Mesenchymal stem cell (in vitro differentiated cells and primary cell): ENCODE measurements around the gene TBX10. TPM values are rescaled to one million over a fixed set of nuclear protein-coding genes. Genes with fewer than 3 reads are reported as not detected.
A peak's percentile ranks its signal among the peaks of the same experiment; 100 is the strongest.
"Not testable (repeated sequence)": the region's sequence is repeated elsewhere in the genome, so short reads cannot be mapped to it uniquely, and the experiment has no call there.

Experiments used
- DNase-seq: peaks from one replicate; pipeline ENCODE4 v3.0.0-alpha.2; 2013
- H2AFZ ChIP-seq: one replicate; pipeline ENCODE4 v1.6.1; 2013; ENCODE audit warnings: low read depth, mild to moderate bottlenecking, control low read depth, inconsistent platforms, low read length, moderate library complexity
- H2AK5ac ChIP-seq: 2 replicates; pipeline ENCODE4 v1.6.1; 2013; ENCODE audit warnings: low read length, moderate library complexity, mild to moderate bottlenecking, inconsistent platforms; ENCODE audit not compliant: severe bottlenecking
- H2BK120ac ChIP-seq: one replicate; pipeline ENCODE4 v1.6.1; 2013; ENCODE audit warnings: low read depth, mild to moderate bottlenecking, inconsistent platforms, low read length, moderate library complexity
- H2BK12ac ChIP-seq, 2 experiments: one replicate each; pipeline ENCODE4 v1.6.1; 2013; ENCODE audit warnings: inconsistent platforms in 2 of 2, low read length in 2 of 2, mild to moderate bottlenecking in 2 of 2, moderate library complexity in 2 of 2, control low read depth in 1 of 2
- H2BK15ac ChIP-seq: one replicate; pipeline ENCODE4 v1.6.1; 2013; ENCODE audit warnings: mild to moderate bottlenecking, low read depth, inconsistent platforms; ENCODE audit not compliant: poor library complexity, severe bottlenecking
- H2BK5ac ChIP-seq: 2 replicates; pipeline ENCODE4 v1.6.1; 2013; ENCODE audit warnings: low read depth, mild to moderate bottlenecking, low read length, control low read depth, inconsistent platforms; ENCODE audit not compliant: poor library complexity, severe bottlenecking
- H3K14ac ChIP-seq, 2 experiments: one replicate each; pipeline ENCODE4 v1.6.1; 2013; ENCODE audit warnings: inconsistent platforms in 2 of 2, low read length in 2 of 2, control low read depth in 1 of 2, mild to moderate bottlenecking in 1 of 2, moderate library complexity in 1 of 2
- H3K18ac ChIP-seq, 2 experiments: one replicate each; pipeline ENCODE4 v1.6.1; 2013; ENCODE audit warnings: inconsistent platforms in 2 of 2, low read length in 2 of 2, control low read depth in 1 of 2, low read depth in 1 of 2, mild to moderate bottlenecking in 1 of 2
- H3K23ac ChIP-seq, 2 experiments: one replicate each; pipeline ENCODE4 v1.6.1; 2013; ENCODE audit warnings: inconsistent platforms in 2 of 2, low read length in 2 of 2, mild to moderate bottlenecking in 2 of 2, moderate library complexity in 2 of 2, control low read depth in 1 of 2
- H3K27ac ChIP-seq: 2 replicates; pipeline ENCODE4 v1.5.1; 2013; ENCODE audit warnings: mild to moderate bottlenecking, moderate library complexity, low read length, control low read depth, inconsistent platforms; ENCODE audit not compliant: poor library complexity, severe bottlenecking
- H3K27me3 ChIP-seq, 2 experiments: 2 replicates each; pipeline versions ENCODE4 v1.6.1 to v1.7.0; 2013; ENCODE audit warnings: low read length in 2 of 2, mild to moderate bottlenecking in 2 of 2, moderate library complexity in 2 of 2, control low read depth in 1 of 2, inconsistent platforms in 1 of 2; ENCODE audit not compliant: control insufficient read depth in 1 of 2, insufficient read depth in 1 of 2
- H3K36me3 ChIP-seq, 2 experiments: 2 replicates each; pipeline versions ENCODE4 v1.6.1 to v1.7.0; 2013; ENCODE audit warnings: low read length in 2 of 2, control low read depth in 1 of 2, inconsistent platforms in 1 of 2, low read depth in 1 of 2, mild to moderate bottlenecking in 1 of 2; ENCODE audit not compliant: insufficient read depth in 2 of 2, control insufficient read depth in 1 of 2
- H3K4ac ChIP-seq, 2 experiments: one replicate each; pipeline ENCODE4 v1.6.1; 2013; ENCODE audit warnings: inconsistent platforms in 2 of 2, low read length in 2 of 2, mild to moderate bottlenecking in 2 of 2, moderate library complexity in 2 of 2, control low read depth in 1 of 2, low read depth in 1 of 2
- H3K4me1 ChIP-seq: 2 replicates; pipeline ENCODE4 v1.6.1; 2013; ENCODE audit warnings: low read depth, low read length, control low read depth; ENCODE audit not compliant: control insufficient read depth, insufficient read depth
- H3K4me2 ChIP-seq: 2 replicates; pipeline ENCODE4 v1.6.1; 2013; ENCODE audit warnings: low read length, mild to moderate bottlenecking, inconsistent platforms; ENCODE audit not compliant: poor library complexity, severe bottlenecking
- H3K4me3 ChIP-seq, 2 experiments: 2 replicates each; pipeline versions ENCODE4 v1.5.1 to v1.7.0; 2013; ENCODE audit warnings: low read length in 2 of 2, mild to moderate bottlenecking in 2 of 2, control low read depth in 1 of 2, low read depth in 1 of 2; ENCODE audit not compliant: insufficient read depth in 1 of 2
- H3K79me1 ChIP-seq: replicated peaks from 2 replicates; pipeline ENCODE4 v1.6.1; 2013; ENCODE audit warnings: mild to moderate bottlenecking, control low read depth, low read length, inconsistent platforms; ENCODE audit not compliant: poor library complexity, severe bottlenecking
- H3K9ac ChIP-seq: 2 replicates; pipeline ENCODE4 v1.7.0; 2013; ENCODE audit warnings: mild to moderate bottlenecking, low read length, moderate library complexity
- H3K9me3 ChIP-seq: 2 replicates; pipeline ENCODE4 v1.7.0; 2013; ENCODE audit warnings: mild to moderate bottlenecking, low read length; ENCODE audit not compliant: control insufficient read depth
- H4K8ac ChIP-seq: one replicate; pipeline ENCODE4 v1.6.1; 2013; ENCODE audit warnings: inconsistent platforms, mild to moderate bottlenecking, low read length, moderate library complexity
- H4K91ac ChIP-seq: one replicate; pipeline ENCODE4 v1.6.1; 2013; ENCODE audit warnings: mild to moderate bottlenecking, low read length, inconsistent platforms
- WGBS: methylation state at CpG from one replicate; pipeline ENCODE4 v1.1.7; 2013; ENCODE audit warnings: mixed read lengths; 5-methylcytosine and 5-hydroxymethylcytosine counted together
- polyA plus RNA-seq, 2 experiments: library from polyadenylated mRNA; stranded (reverse); fragments of 200-250 nt; gene quantifications; one replicate each; pipeline ENCODE4 v1.2.3, GENCODE V29; 2013

Gene TBX10
- polyA plus RNA-seq (2013, experiment 1 of 2): not detected
- not detected for polyA plus RNA-seq (2013, experiment 2 of 2)

- H3K79me1 ChIP-seq: no peaks in the 10 kb centered on the region
- H3K23ac ChIP-seq: no peak within 1 kb of the TSS
- H3K9me3 ChIP-seq: no peaks in the 10 kb centered on the region
- no peak within 1 kb of the TSS for H4K8ac ChIP-seq
- no peaks in the 10 kb centered on the region for H3K36me3 ChIP-seq
- H2BK12ac ChIP-seq: no peak within 1 kb of the TSS
- H3K14ac ChIP-seq: no peak within 1 kb of the TSS
- H2BK5ac ChIP-seq: no peak within 1 kb of the TSS
- no peak within 1 kb of the TSS for H4K91ac ChIP-seq
- no peak within 1 kb of the TSS for H2BK120ac ChIP-seq
- H2AK5ac ChIP-seq: no peak within 1 kb of the TSS
- no peak within 1 kb of the TSS for H3K18ac ChIP-seq
- no peaks in the 10 kb centered on the region for H3K4me1 ChIP-seq
- H3K4ac ChIP-seq: no peak within 1 kb of the TSS
- WGBS: 88% methylated on average over 11 of the region's 18 CpGs
- H2BK15ac ChIP-seq: no peak within 1 kb of the TSS
- H2AFZ ChIP-seq: no peak within 1 kb of the TSS
- no peak within 1 kb of the TSS for H3K4me2 ChIP-seq
- no peak within 1 kb of the TSS for H3K27ac ChIP-seq
- peak within 1 kb of the TSS in 1 of 2 experiments; percentile 25 for H3K4me3 ChIP-seq
- H3K9ac ChIP-seq: no peak within 1 kb of the TSS
- peaks cover 19 to 57% of the 10 kb centered on the region in 2 experiments for H3K27me3 ChIP-seq
- no peak for DNase-seq
These were observed at the start of gene TBX10 for GRCh38 chr11:67639438-67639859. Gene TBX10, minus strand, starts transcription at chr11:67639763. Its CDS starts 291 bp downstream, at chr11:67639472.

GRCh38 chr11:67689178-67689577 lies 49.6 kb upstream of the TBX10 start:
- peaks cover 10 to 36% of the 10 kb centered on the region in 2 experiments for H3K27me3 ChIP-seq
- DNase-seq: no peak
- H3K4ac ChIP-seq: no peak overlapping the region
- no peak overlapping the region for H2BK15ac ChIP-seq
- 81% methylated on average over 4 of the region's 4 CpGs for WGBS
- H3K4me1 ChIP-seq: no peaks in the 10 kb centered on the region
- no peak overlapping the region for H3K18ac ChIP-seq
- no peak overlapping the region for H2AK5ac ChIP-seq
- H3K36me3 ChIP-seq: no peaks in the 10 kb centered on the region
- no peaks in the 10 kb centered on the region for H3K79me1 ChIP-seq
- no peak overlapping the region for H3K27ac ChIP-seq
- H3K9me3 ChIP-seq: no peaks in the 10 kb centered on the region
- no peak overlapping the region for H3K14ac ChIP-seq
- no peak overlapping the region for H2BK5ac ChIP-seq
- H2BK120ac ChIP-seq: no peak overlapping the region
- no peak overlapping the region for H4K91ac ChIP-seq
- no peak overlapping the region for H3K4me2 ChIP-seq
- no peak overlapping the region for H3K4me3 ChIP-seq
- H3K9ac ChIP-seq: no peak overlapping the region
- H2AFZ ChIP-seq: no peak overlapping the region
- H3K23ac ChIP-seq: no peak overlapping the region
- no peak overlapping the region for H4K8ac ChIP-seq
- no peak overlapping the region for H2BK12ac ChIP-seq

- DNase-seq: no peak
- Histone ChIP-seq H3K9ac (no peak overlapping the region), H3K14ac (no peak overlapping the region), H3K36me3 (no peaks in the 10 kb centered on the region), H3K18ac (no peak overlapping the region), H3K27me3 (peaks cover 18 to 36% of the 10 kb centered on the region in 2 experiments), H3K9me3 (no peaks in the 10 kb centered on the region), H4K8ac (no peak overlapping the region), H3K4ac (no peak overlapping the region), H2AFZ (no peak overlapping the region), H2BK5ac (no peak overlapping the region), H3K4me2 (no peak overlapping the region), H3K4me1 (no peaks in the 10 kb centered on the region), H3K4me3 (no peak overlapping the region), H2AK5ac (no peak overlapping the region), H2BK12ac (no peak overlapping the region), H3K27ac (no peak overlapping the region), H4K91ac (no peak overlapping the region), H2BK120ac (no peak overlapping the region), H2BK15ac (no peak overlapping the region), H3K23ac (no peak overlapping the region), H3K79me1 (no peaks in the 10 kb centered on the region)
- 82% methylated on average over 2 of the region's 2 CpGs for WGBS
These were observed 48.4 kb upstream of the TBX10 start for GRCh38 chr11:67687986-67688385.

GRCh38 chr11:67685641-67686332 lies 46.2 kb upstream of the TBX10 start:
- not testable (repeated sequence) for H2BK120ac ChIP-seq, H3K9ac ChIP-seq, H3K4ac ChIP-seq, H2BK15ac ChIP-seq, H2BK12ac ChIP-seq, H3K4me2 ChIP-seq, H3K23ac ChIP-seq, H3K14ac ChIP-seq, H3K4me1 ChIP-seq, H3K9me3 ChIP-seq, H3K36me3 ChIP-seq, H2BK5ac ChIP-seq, H2AK5ac ChIP-seq, H4K8ac ChIP-seq, H2AFZ ChIP-seq, H3K4me3 ChIP-seq, H3K18ac ChIP-seq, DNase-seq, H3K79me1 ChIP-seq, H3K27ac ChIP-seq, H4K91ac ChIP-seq
- H3K27me3 ChIP-seq: peaks cover 18 to 30% of the 10 kb centered on the region in 2 experiments
- 79% methylated on average over 7 of the region's 8 CpGs for WGBS
